SK-N-MC (cell line): ENCODE results near the gene CNIH2.
"Not testable (repeated sequence)": the region's sequence is repeated elsewhere in the genome, so short reads cannot be mapped to it uniquely, and the experiment has no call there.

ENCODE experiments used
- EZH2 ChIP-seq: fragments of 200-600 bp; sonication (generic); IDR thresholded peaks from one replicate; pipeline ENCODE4 v1.6.1; 2017; ENCODE audit warnings: antibody characterized with exemption
- POLR2AphosphoS5 ChIP-seq: IDR thresholded peaks from 2 replicates; pipeline ENCODE4 v1.6.1; 2012; ENCODE audit warnings: mild to moderate bottlenecking, low read depth, low read length, borderline replicate concordance

DNA sequence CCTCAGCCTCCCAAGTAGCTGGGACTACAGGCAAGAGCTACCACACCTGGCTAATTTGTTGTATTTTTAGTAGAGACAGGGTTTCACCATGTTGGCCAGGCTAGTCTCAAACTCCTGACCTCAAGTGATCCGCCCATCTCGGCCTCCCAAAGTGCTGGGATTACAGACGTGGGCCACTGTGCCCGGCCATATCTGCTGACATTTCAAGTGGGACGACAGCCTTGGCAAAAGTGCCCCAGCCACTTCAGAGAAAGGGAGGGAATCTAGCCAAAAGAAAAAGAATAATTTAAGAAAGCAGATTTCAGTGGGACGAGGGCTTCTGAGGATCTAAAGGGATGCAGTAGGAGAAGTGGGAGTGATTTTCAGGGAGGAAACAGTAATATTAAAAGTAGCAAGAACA lies 24.9 kb upstream of the CNIH2 start:
- TF ChIP-seq EZH2, POLR2AphosphoS5: not testable (repeated sequence)
